Measurements from ENCODE around the gene SPATA24. TPM values are rescaled to one million over a fixed set of nuclear protein-coding genes. Genes with fewer than 3 reads are reported as not detected.

The SPATA24 gene
- total and polyA plus RNA-seq, 8 donors = 3.6 to 10.3 (median 8.4) TPM

GRCh38 chr5:139381837-139382761, 21.8 kb downstream of the SPATA24 start:
- no peak for DNase-seq
- intact Hi-C loops (cut with DNase I) = no loop called here
- H3K4me3 ChIP-seq = no peak overlapping the region
- peaks cover 0 to 21% of the 10 kb centered on the region in 2 donors for H3K4me1 ChIP-seq
- H3K9me3 ChIP-seq = no peaks in the 10 kb centered on the region
- H3K27me3 ChIP-seq = no peaks in the 10 kb centered on the region
- H3K27ac ChIP-seq = no peak overlapping the region
- ATAC-seq = no peak
- peaks cover 0 to 4% of the 10 kb centered on the region in 2 donors for H3K36me3 ChIP-seq
- TF ChIP-seq CTCF (IDR thresholded peaks at IDR 0.05) = no peak

- intact Hi-C loops (cut with DNase I) = no loop called here
- no peak overlapping the region for H3K4me3 ChIP-seq
- no peaks in the 10 kb centered on the region for H3K27me3 ChIP-seq
- no peak for TF ChIP-seq CTCF (IDR thresholded peaks at IDR 0.05)
- no peak for ATAC-seq
- H3K27ac ChIP-seq = no peak overlapping the region
- H3K36me3 ChIP-seq = peaks cover 0 to 4% of the 10 kb centered on the region in 2 donors
- DNase-seq = no peak
- peaks cover 0 to 9% of the 10 kb centered on the region in 2 donors for H3K4me1 ChIP-seq
- no peaks in the 10 kb centered on the region for H3K9me3 ChIP-seq
These were observed 24.1 kb downstream of the SPATA24 start for GRCh38 chr5:139379626-139380449.

GRCh38 chr5:139378941-139379361, 24.9 kb downstream of the SPATA24 start:
- H3K27me3 ChIP-seq = no peaks in the 10 kb centered on the region
- ATAC-seq = no peak
- no peaks in the 10 kb centered on the region for H3K9me3 ChIP-seq
- no peak overlapping the region for H3K27ac ChIP-seq
- no peak for DNase-seq
- intact Hi-C loops (cut with DNase I) = no loop called here
- no peak for TF ChIP-seq CTCF (IDR thresholded peaks at IDR 0.05)
- no peaks in the 10 kb centered on the region for H3K4me1 ChIP-seq
- H3K4me3 ChIP-seq = no peak overlapping the region
- H3K36me3 ChIP-seq = peaks cover 0 to 11% of the 10 kb centered on the region in 2 donors

GRCh38 chr5:139378101-139378825, 25.6 kb downstream of the SPATA24 start:
- no peaks in the 10 kb centered on the region for H3K9me3 ChIP-seq
- intact Hi-C loops (cut with DNase I) = no loop called here
- no peaks in the 10 kb centered on the region for H3K27me3 ChIP-seq
- no peaks in the 10 kb centered on the region for H3K4me1 ChIP-seq
- DNase-seq = no peak
- H3K36me3 ChIP-seq = peaks cover 0 to 16% of the 10 kb centered on the region in 2 donors
- H3K27ac ChIP-seq = no peak overlapping the region
- ATAC-seq = no peak
- TF ChIP-seq CTCF (IDR thresholded peaks at IDR 0.05) = no peak
- H3K4me3 ChIP-seq = no peak overlapping the region

All from left lung (tissue), 10 donors.